ENCODE measurements around the gene VPS13D.

Gene VPS13D

GRCh38 chr1:12434174-12434573 is 204.3 kb downstream of the VPS13D start:
- peak; percentile 74 for DNase-seq

- DNase-seq: no peak
Observed at GRCh38 chr1:12434686-12435085, 204.9 kb downstream of the VPS13D start.

DNA sequence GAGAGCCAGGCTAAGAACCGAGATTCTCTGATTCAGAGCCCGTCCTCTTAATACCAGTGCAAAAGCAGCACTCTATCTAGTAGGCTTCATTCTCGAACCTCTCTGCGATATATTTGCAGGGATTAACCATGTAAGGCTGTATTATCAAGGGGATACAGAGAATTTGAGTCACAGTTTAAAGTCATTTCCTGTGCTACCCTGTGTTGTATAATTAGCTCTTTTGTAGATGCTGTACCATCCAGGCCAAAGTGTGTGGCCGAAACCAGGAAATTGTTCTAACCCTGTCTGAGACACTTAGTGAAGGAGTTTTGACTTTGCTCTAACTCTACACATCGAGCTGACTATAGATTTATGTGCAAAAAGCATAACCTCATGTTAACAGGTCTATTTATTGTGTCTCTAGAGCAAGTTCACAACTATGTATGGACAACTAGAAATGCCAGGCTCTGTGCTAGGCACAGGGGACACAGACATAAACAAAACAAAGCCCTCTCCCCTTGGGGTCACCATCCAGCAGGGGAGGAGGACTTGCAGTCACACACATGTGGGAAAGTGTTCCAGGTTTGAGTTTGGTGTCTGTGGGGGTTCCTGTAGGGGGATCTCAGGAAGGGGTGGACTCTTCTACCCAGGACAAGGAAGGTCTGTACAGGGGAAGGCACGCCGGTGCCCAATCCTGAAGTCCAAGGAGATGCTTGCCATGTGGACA is 206.0 kb downstream of the VPS13D start:
- DNase-seq: peak; percentile 39

DNA sequence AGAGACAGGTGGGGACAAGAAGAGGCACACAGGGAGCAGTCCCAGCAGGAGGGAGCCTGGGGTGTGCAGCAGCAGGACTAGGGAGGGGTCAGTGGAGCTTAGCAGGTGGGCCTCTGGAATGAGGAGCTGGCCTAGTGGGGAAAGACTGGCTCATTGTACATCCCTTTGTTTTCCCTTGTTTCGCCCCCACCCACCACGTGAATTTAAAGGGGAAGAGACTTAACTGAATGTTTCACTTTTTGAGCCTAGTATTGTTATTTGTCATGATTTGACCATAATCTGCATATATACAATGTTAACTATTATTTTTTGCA is 206.5 kb downstream of the VPS13D start:
- DNase-seq: no peak

GRCh38 chr1:12436817-12437599 is 207.2 kb downstream of the VPS13D start:
- no peak for DNase-seq

DNA sequence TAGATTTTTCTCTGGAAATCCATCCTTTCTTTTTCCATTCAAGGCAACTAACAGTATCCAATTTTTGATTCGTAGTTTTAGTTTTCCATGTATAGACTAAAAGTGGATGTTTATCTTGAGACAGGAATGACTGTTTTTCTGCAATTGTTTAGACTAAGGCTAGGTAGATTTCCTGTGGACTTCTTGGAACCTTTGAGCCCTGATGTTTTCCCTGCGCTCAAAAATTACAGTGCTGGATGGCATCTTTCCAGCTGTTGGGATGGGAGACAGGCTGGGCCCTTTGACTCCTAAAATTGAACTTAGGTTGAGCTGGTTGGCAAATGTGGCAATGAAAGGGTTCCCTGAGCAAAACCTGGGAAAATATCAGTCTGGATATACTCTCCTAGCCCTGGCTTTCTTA is 207.8 kb downstream of the VPS13D start:
- no peak for DNase-seq

- peak; percentile 70 for DNase-seq
Observed at GRCh38 chr1:12438349-12438924, 208.6 kb downstream of the VPS13D start.

GRCh38 chr1:12439073-12439472 is 209.2 kb downstream of the VPS13D start:
- DNase-seq: no peak

DNA sequence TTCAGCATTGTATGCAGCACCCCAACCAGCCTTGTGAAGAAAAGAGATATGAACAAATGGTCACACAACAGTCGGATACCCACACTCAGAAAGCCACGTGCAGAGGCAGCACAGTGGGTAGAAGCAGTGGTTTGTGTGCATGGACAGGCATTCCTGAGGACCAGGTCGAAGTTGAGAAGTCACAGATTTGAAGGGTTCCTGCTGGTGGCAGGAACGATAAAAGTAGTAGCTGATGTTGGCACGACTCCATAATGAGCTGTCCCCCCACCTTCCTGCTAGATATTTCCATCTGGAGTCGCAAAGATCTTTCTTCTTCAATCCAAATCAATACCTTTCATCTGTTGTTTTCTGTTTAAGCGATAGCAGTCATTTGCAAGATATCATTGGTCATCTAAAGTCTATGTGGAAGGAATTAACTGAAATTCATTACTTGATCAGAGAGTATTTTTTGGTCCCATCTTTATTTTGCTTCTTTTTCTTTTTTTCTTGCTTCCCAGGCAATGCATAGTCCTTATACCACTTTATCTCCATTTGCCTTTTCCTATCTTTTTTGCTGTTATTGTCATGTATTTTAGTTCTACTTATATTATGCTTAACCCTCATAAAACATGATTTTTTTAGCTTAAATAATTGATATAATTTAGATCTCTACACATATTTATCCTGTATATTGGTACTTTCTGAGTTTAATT is 211.7 kb downstream of the VPS13D start:
- no peak for DNase-seq

DNA sequence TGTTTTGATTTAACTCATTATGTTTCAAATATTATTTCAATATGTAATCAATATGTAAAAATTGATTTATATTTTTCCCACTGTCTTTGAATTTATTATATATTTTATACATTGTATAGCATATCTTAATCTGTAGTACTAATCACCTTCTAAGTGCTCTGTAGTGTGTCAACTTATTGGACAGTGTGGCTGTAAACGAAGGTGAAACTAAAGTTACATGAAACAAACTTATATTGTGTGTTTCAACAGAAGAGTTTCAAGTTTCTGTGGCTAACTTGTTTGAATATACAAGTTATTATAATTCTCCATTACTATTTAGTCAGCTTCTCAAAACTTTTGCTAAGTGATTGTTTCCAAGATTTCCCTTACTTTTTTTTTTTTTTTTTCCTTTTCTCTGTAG is 212.4 kb downstream of the VPS13D start:
- no peak for DNase-seq

- DNase-seq: no peak
Observed at GRCh38 chr1:12443151-12443550, 213.3 kb downstream of the VPS13D start.

- no peak for DNase-seq
Observed at GRCh38 chr1:12444329-12444841, 214.6 kb downstream of the VPS13D start.

DNA sequence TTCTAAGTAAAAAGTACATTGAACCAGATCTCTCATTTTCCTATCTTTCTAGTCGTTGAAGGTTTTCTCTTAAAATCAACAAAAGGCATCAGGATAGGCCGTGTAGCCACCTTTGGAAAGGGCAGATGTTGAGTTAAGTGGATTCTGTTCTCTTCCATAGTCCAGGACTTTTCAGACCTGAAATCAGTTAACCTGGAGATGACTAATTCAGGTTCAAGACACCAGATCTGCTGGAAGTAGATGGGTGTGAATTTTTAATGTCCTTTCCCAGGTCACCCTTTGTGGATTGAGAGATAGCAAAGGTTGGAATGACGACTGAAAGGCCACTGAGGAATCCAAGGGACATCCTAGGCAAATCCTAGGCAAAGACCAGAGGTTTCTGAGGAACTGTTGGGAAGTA is 215.4 kb downstream of the VPS13D start:
- no peak for DNase-seq

DNA sequence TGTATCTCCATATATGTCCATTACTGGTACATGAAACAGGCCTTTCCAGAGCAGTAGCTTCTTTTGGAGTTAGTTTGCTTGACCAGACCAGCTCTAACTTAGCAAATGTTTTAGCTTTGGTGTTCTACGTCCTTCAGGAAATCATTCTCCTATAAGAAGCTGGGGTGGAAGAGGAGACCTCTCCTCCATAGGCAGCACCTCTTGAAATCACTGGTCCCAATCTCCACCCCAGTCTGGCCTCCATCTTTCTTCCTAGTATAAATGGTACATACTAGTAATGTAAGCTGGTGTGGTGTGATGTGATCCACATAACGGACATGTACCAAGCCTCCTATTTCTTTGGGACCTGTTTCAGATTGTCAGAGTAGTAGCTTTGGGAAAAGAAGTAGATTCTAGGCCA is 216.8 kb downstream of the VPS13D start:
- no peak for DNase-seq

GRCh38 chr1:12447307-12447706 is 217.5 kb downstream of the VPS13D start:
- no peak for DNase-seq

DNA sequence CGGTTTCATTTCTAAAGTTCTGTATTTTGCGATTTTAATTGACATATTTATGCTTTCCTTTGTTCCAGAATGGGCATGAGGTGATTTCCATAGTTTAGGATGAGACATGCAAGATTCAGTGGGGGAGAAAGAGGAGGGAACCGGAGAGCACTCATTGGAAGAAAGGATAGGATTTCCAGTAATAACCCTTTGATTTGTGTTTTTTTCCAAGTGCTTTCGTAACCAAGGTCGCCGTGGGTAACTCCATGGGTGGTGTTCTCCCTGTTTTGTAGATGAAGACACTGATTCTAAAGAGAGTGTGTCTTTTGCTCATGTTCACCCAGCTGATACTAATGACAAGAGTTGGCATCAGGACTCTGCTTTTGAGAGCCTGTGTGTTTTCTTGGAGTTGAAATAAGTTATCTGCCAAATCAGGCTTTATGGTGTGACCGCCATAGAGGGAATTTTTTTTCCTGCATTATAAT is 218.1 kb downstream of the VPS13D start:
- no peak for DNase-seq

DNA sequence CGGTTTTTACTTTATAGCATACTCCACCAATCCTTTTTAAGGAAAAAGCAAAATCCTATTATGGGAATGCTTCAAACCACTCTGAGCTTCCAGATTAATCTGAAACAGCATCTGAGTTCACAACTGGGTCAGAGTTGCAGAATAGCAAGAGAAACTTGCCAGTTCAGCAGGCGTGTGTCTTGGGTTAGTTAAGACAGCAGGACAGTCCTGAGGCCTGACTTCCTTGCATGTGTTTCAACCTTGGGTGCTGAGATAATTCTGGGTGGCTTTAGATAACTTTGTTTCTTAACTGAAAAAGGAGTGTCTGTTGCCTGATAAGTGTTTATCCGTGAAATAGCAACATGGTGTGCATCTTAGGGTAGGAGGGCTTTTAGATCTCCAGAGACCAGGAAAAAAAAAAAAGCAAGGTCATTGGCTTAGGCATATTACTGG is 218.9 kb downstream of the VPS13D start:
- DNase-seq: no peak

- DNase-seq: no peak
Observed at GRCh38 chr1:12450090-12450755, 220.4 kb downstream of the VPS13D start.

- DNase-seq: no peak
Observed at GRCh38 chr1:12450756-12451559, 221.1 kb downstream of the VPS13D start.

DNA sequence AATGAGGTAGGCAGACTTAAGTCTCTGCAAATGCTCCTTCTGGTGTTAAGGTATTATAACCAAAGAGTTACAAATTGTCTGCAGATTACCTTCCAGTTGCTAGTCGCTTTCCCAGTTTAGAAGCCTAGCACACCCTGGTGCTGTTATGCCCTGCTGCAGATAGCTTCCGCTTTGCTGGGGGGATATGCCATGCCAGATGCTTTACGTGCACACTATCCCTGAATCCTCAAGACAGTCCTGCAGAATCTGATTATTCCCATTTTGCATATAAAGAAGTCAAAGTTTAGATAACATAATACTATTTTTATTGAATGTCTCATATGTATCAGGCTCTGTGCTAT is 221.7 kb downstream of the VPS13D start:
- no peak for DNase-seq

DNA sequence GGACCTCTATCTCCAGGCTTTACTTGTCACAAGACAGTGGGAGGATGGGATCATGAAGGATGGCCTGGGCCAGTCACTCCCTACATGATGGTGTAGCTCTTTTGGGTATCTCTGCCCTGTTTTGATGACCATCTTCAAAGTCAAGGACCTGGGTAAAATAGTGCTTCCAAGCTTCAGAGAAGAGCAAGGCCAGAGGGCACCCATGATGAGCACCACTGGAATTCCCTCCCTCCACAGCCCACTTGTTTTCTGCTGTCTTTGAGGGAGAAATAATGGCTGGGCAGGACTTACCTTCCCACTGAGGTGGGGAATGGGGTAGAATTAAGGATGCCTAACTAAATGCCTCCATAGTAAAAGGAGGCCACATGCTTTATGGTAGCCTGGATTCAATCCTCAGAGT is 222.4 kb downstream of the VPS13D start:
- no peak for DNase-seq
